HG03103 (cell line): ENCODE results near the gene BRINP2.
"Not testable (repeated sequence)": the region's sequence is repeated elsewhere in the genome, so short reads cannot be mapped to it uniquely, and the experiment has no call there.

Experiments used
- ATAC-seq: cut with Tn5 transposase; IDR thresholded peaks from one replicate; pipeline ENCODE4 v1.9.1; 2021; ENCODE audit warnings: low read depth; ENCODE audit not compliant: unreplicated experiment

The BRINP2 gene

DNA sequence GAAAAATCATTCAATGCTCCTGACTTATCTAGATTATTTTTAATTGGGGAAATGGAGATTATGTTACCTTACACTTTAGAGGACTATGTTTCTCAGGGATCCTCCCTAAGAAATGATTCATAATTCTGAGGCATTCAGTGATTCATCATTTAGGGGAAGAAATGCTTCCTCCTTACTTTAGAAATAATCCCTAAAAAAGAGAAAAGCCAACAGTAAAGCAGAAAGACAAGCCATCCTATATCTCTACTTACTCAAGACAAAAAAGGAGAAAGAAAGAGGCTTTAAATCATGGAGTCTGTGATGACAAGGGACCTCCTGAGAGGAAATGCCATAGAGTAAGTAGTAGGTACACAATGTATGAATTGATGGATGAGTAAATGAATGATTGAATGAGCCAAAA is 137.0 kb downstream of the BRINP2 start:
- no peak for ATAC-seq

DNA sequence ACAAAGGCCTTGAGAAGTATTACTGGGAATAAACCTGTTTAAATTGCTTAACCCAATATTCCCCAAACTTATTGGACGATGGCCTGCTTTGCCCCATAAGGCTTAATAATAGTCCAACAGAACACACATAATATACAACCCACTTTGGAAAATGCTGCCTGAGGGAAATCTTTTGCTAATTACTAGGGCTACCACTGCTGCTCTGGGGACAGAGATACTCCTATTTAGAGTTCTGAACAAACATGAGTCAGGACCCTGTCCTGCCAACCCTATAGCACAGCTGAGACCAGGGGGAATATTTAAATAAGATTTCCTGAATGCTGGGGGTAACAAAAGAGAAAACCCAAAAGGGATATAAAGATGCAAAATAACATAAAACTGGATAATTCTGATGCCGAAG is 139.1 kb downstream of the BRINP2 start:
- no peak for ATAC-seq

DNA sequence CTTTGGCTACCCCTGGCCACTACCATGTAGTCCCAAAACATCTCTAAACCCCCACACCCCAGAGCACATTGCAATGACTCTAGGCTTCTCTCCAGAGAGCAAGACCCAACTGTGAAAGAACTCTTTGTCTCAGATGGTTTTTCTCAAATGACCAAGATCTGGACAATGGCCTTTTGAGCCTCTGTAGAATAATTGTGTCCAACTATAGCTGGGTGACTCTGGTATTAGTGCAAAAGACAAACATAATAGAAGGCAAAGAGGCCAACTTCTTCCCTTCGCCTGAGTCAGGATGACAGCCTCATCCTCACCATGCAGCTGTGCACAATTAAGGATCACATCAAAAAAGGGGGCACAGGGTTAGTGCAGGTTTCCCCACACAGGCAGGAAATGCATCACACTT is 139.6 kb downstream of the BRINP2 start:
- ATAC-seq = no peak

- no peak for ATAC-seq
Observed at GRCh38 chr1:177311111-177311510, 140.4 kb downstream of the BRINP2 start.

DNA sequence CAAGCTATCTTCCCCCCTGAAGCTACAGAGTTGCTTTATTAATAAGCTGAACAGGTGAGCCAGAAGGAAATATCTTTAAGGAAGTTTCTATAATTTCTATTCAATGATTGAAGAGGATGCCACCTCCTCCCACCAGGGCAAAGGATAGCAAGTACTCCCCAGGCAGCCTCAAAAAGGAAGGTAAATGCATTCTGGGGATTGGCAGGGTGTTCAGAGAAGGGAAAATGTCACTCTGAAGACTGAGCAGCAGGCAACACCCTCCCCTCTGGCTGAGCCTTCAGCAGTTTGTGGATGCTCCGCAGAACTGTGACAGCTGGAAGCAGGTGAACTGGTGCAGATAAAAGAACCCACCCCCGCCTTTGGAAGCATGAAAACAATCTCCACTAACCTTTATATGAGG is 140.8 kb downstream of the BRINP2 start:
- ATAC-seq = no peak

- ATAC-seq = no peak
Observed at GRCh38 chr1:177315261-177315660, 144.5 kb downstream of the BRINP2 start.

DNA sequence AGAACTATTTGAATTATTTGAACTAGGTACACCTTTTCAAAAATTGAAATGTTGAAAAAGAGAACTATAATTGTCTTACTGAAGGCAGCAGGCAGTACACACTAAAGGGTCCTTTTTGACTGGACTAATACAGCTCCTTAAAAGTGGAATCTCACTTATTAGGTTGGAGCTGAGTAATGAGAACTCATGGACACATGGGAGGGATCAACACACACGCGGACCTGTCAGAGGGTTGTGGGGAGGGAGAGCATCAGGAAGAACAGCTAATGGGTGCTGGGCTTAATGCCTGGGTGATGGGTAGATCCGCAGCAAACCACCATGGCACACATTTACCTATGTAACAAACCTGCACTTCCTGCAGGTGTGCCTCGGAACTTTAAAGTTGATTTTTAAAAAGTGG is 145.0 kb downstream of the BRINP2 start:
- no peak for ATAC-seq

DNA sequence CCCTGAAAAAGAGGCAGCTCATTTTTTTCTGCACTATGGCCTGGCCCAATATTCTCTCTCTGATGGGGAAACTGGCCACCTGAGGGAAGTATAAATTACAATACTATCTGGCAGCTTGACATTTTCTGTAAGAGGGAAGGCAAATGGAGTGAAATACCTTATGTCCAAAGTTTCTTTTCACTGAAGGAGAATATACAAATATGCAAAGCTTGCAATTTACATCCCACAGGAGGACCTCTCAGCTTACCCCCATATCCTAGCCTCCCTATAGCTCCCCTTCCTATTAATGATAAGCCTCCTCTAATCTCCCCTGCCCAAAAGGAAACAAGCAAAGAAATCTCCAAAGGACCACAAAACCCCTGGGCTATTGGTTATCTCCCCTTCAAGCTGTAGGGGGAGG is 150.7 kb downstream of the BRINP2 start:
- ATAC-seq = not testable (repeated sequence)

DNA sequence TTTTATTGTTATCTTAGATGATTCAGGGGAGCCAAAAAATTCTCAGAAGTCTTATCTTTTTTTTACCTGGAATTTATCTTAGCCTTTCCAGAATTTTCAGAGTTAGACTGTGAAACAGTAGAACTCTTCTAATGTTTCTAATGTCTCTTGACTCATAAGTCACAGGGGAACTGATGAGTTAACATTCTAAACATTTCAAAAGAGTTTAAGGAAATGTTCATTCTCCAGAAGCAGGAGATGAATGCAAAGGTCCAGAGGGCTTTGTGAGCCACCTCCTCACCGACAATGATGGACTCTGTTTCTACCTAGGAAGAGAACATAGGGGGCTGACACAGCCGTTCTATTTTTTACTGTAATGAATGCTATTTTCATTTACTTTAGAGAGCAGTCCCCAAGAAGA is 157.5 kb downstream of the BRINP2 start:
- ATAC-seq = no peak

- no peak for ATAC-seq
Observed at GRCh38 chr1:177329871-177330270, 159.1 kb downstream of the BRINP2 start.
